ENCODE results near the gene CCDC7.
"Not testable (repeated sequence)": the region's sequence is repeated elsewhere in the genome, so short reads cannot be mapped to it uniquely, and the experiment has no call there.

Gene CCDC7

DNA sequence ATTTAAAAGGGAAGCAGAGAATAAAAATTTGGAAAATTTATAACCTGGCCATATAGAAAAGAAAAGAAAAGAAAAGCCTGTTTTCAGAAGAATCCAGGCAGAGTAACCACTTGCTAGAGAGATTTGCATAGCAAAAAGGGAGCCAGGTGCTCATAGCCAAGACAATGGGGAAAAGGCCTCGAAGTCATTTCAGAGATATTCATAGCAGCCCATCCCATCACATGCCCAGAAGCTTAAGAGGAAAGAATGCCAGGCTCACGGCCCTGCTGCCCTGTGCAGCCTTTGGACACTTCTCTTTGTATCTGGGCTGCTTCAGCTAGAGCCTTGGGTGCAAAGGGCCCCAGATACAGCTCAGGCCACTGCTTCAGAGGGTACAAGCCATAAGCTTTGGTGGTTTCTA lies 159.8 kb downstream of the CCDC7 start:
- no peak overlapping the region for H2AFZ ChIP-seq (ENCODE audit: low read length)
- H3F3A ChIP-seq (ENCODE audit: low read depth), result no peaks in the 10 kb centered on the region
- no peaks in the 10 kb centered on the region for H4K20me1 ChIP-seq (ENCODE audit: insufficient read depth, low read length, poor library complexity, severe bottlenecking)
- no peak overlapping the region for H3K4me3 ChIP-seq (ENCODE audit: low read length, poor library complexity, severe bottlenecking)
- no peaks in the 10 kb centered on the region for H3K36me3 ChIP-seq (ENCODE audit: insufficient read depth, low read length)
- no peaks in the 10 kb centered on the region for H3K4me1 ChIP-seq (ENCODE audit: insufficient read depth, low read length, poor library complexity, severe bottlenecking)
- H3K9ac ChIP-seq (ENCODE audit: low read depth, low read length, poor library complexity, severe bottlenecking), result no peak overlapping the region
- no peaks in the 10 kb centered on the region for H3K79me2 ChIP-seq (ENCODE audit: insufficient read depth, low read length)
- no peaks in the 10 kb centered on the region for H3K9me2 ChIP-seq (replicated peaks; ENCODE audit: low read depth, low read length)
- no peak overlapping the region for H3K4me2 ChIP-seq (ENCODE audit: low read depth, low read length, poor library complexity, severe bottlenecking)
- no peaks in the 10 kb centered on the region for H3K27me3 ChIP-seq (ENCODE audit: insufficient read depth, low read length, poor library complexity, severe bottlenecking)
- TF ChIP-seq CTCF (conservative IDR thresholded peaks at IDR 0.05; ENCODE audit: low read length) (no peak), EZH2phosphoT487 (IDR thresholded peaks at IDR 0.05; ENCODE audit: borderline replicate concordance) (no peak)
- peaks cover 6% of the 10 kb centered on the region; the same call in 1 of the 2 replicates for H3K9me3 ChIP-seq (ENCODE audit: insufficient read depth, low read depth, low read length)

GRCh38 chr10:32610543-32610942 lies 164.6 kb downstream of the CCDC7 start:
- H3K79me2 ChIP-seq (ENCODE audit: insufficient read depth, low read length); H3K4me3 ChIP-seq (ENCODE audit: low read length, poor library complexity, severe bottlenecking); H3K27me3 ChIP-seq (ENCODE audit: insufficient read depth, low read length, poor library complexity, severe bottlenecking); H3F3A ChIP-seq (ENCODE audit: low read depth); H3K4me2 ChIP-seq (ENCODE audit: low read depth, low read length, poor library complexity, severe bottlenecking); H3K36me3 ChIP-seq (ENCODE audit: insufficient read depth, low read length); H4K20me1 ChIP-seq (ENCODE audit: insufficient read depth, low read length, poor library complexity, severe bottlenecking); H2AFZ ChIP-seq (ENCODE audit: low read length); H3K4me1 ChIP-seq (ENCODE audit: insufficient read depth, low read length, poor library complexity, severe bottlenecking); H3K9me3 ChIP-seq (ENCODE audit: insufficient read depth, low read depth, low read length); H3K9ac ChIP-seq (ENCODE audit: low read depth, low read length, poor library complexity, severe bottlenecking); H3K9me2 ChIP-seq (replicated peaks; ENCODE audit: low read depth, low read length): not testable (repeated sequence)

GRCh38 chr10:32616438-32616837 lies 170.5 kb downstream of the CCDC7 start:
- Histone ChIP-seq H3K36me3 (ENCODE audit: insufficient read depth, low read length) (no peaks in the 10 kb centered on the region; the same call in 1 of the 2 replicates), H4K20me1 (ENCODE audit: insufficient read depth, low read length, poor library complexity, severe bottlenecking) (no peaks in the 10 kb centered on the region), H3K9ac (ENCODE audit: low read depth, low read length, poor library complexity, severe bottlenecking) (no peak overlapping the region), H3K4me2 (ENCODE audit: low read depth, low read length, poor library complexity, severe bottlenecking) (no peak overlapping the region), H3K4me3 (ENCODE audit: low read length, poor library complexity, severe bottlenecking) (no peak overlapping the region), H3K9me2 (replicated peaks; ENCODE audit: low read depth, low read length) (no peaks in the 10 kb centered on the region), H3K4me1 (ENCODE audit: insufficient read depth, low read length, poor library complexity, severe bottlenecking) (peaks cover 13% of the 10 kb centered on the region), H3F3A (ENCODE audit: low read depth) (peaks cover 7% of the 10 kb centered on the region), H3K9me3 (ENCODE audit: insufficient read depth, low read depth, low read length) (no peaks in the 10 kb centered on the region), H3K79me2 (ENCODE audit: insufficient read depth, low read length) (no peaks in the 10 kb centered on the region), H3K27me3 (ENCODE audit: insufficient read depth, low read length, poor library complexity, severe bottlenecking) (no peaks in the 10 kb centered on the region), H2AFZ (ENCODE audit: low read length) (no peak overlapping the region)
- no peak for TF ChIP-seq EZH2phosphoT487 (IDR thresholded peaks at IDR 0.05; ENCODE audit: borderline replicate concordance)
- TF ChIP-seq CTCF (conservative IDR thresholded peaks at IDR 0.05; ENCODE audit: low read length), result no peak

DNA sequence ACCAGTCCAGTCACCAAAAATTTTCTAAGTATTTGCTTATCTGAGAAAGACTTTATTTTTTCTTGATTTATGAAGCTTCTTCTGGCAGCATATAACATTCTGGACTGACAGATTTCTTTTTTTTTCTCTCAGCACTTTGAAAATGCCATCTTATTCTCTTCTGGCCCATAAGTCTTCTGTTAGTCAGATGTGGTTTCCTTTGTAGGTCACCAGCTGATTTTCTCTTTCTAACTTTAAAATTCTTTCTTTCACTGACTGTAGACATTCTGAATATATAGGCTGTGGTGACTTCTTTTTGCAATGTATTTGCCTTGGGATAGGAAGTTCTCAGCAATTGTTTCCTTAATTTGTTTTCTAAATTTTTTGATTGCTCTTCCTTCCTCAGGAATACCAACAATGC lies 172.5 kb downstream of the CCDC7 start:
- Histone ChIP-seq H3K79me2 (ENCODE audit: insufficient read depth, low read length) (no peaks in the 10 kb centered on the region), H3F3A (ENCODE audit: low read depth) (peaks cover 7% of the 10 kb centered on the region), H3K9me2 (replicated peaks; ENCODE audit: low read depth, low read length) (no peaks in the 10 kb centered on the region), H4K20me1 (ENCODE audit: insufficient read depth, low read length, poor library complexity, severe bottlenecking) (no peaks in the 10 kb centered on the region), H3K9me3 (ENCODE audit: insufficient read depth, low read depth, low read length) (no peaks in the 10 kb centered on the region), H3K36me3 (ENCODE audit: insufficient read depth, low read length) (no peaks in the 10 kb centered on the region; the same call in 1 of the 2 replicates), H3K4me2 (ENCODE audit: low read depth, low read length, poor library complexity, severe bottlenecking) (peak overlapping the region; percentile 35), H2AFZ (ENCODE audit: low read length) (no peak overlapping the region), H3K9ac (ENCODE audit: low read depth, low read length, poor library complexity, severe bottlenecking) (no peak overlapping the region), H3K27me3 (ENCODE audit: insufficient read depth, low read length, poor library complexity, severe bottlenecking) (no peaks in the 10 kb centered on the region), H3K4me3 (ENCODE audit: low read length, poor library complexity, severe bottlenecking) (no peak overlapping the region), H3K4me1 (ENCODE audit: insufficient read depth, low read length, poor library complexity, severe bottlenecking) (peaks cover 13% of the 10 kb centered on the region)
- TF ChIP-seq CTCF (conservative IDR thresholded peaks at IDR 0.05; ENCODE audit: low read length) (no peak), EZH2phosphoT487 (IDR thresholded peaks at IDR 0.05; ENCODE audit: borderline replicate concordance) (no peak)
